Osteoblast (primary cell): ENCODE data around the gene SRC. TPM values are rescaled to one million over a fixed set of nuclear protein-coding genes. Genes with fewer than 3 reads are reported as not detected.

ENCODE experiments used
- DNase-seq: peaks from one replicate; pipeline ENCODE4 v3.0.0; 2011; ENCODE audit warnings: low spot score, mixed read lengths; ENCODE audit not compliant: insufficient read length; ENCODE audit errors: missing footprints
- H2AFZ ChIP-seq: 2 replicates; pipeline ENCODE4 v1.6.0; 2011; ENCODE audit warnings: mild to moderate bottlenecking, low read length
- H3K27ac ChIP-seq: 2 replicates; pipeline ENCODE4 v1.5.1; 2011; ENCODE audit warnings: mild to moderate bottlenecking, low read depth, low read length, moderate library complexity
- H3K27me3 ChIP-seq: 2 replicates; pipeline ENCODE4 v1.6.0; 2012; ENCODE audit warnings: mild to moderate bottlenecking, control low read depth, inconsistent platforms, low read length, moderate library complexity; ENCODE audit not compliant: insufficient read depth
- H3K36me3 ChIP-seq: 2 replicates; pipeline ENCODE4 v1.5.1; 2011; ENCODE audit warnings: mild to moderate bottlenecking, low read length, control low read depth, moderate library complexity; ENCODE audit not compliant: insufficient read depth
- H3K4me1 ChIP-seq: 2 replicates; pipeline ENCODE4 v1.5.1; 2011; ENCODE audit warnings: mild to moderate bottlenecking, low read length, control low read depth, moderate library complexity; ENCODE audit not compliant: insufficient read depth
- H3K4me2 ChIP-seq: 2 replicates; pipeline ENCODE4 v1.6.0; 2011; ENCODE audit warnings: mild to moderate bottlenecking, low read length; ENCODE audit not compliant: insufficient read depth
- H3K4me3 ChIP-seq: fragments of 200-600 bp; sonication (generic); 3 replicates; pipeline ENCODE4 v1.5.1; 2012; ENCODE audit warnings: mild to moderate bottlenecking, low read length, inconsistent platforms; ENCODE audit not compliant: insufficient read depth
- H3K79me2 ChIP-seq: 2 replicates; pipeline ENCODE4 v1.6.0; 2012; ENCODE audit warnings: mild to moderate bottlenecking, low read length, control low read depth, inconsistent platforms; ENCODE audit not compliant: insufficient read depth
- H3K9me3 ChIP-seq: 2 replicates; pipeline ENCODE4 v1.5.1; 2011; ENCODE audit warnings: low read depth, low read length, control low read depth
- H4K20me1 ChIP-seq: 2 replicates; pipeline ENCODE4 v1.6.0; 2012; ENCODE audit warnings: mild to moderate bottlenecking, low read length, control low read depth; ENCODE audit not compliant: insufficient read depth
- CTCF ChIP-seq: IDR thresholded peaks from 2 replicates; pipeline ENCODE4 v1.5.1; 2011; ENCODE audit warnings: mild to moderate bottlenecking, low read depth, low read length, moderate library complexity; ENCODE audit errors: extremely low read depth
- total RNA-seq: library from RNA; depleted of rRNA; stranded (reverse); fragments of >200 nt; gene quantifications from 2 replicates; pipeline ENCODE4 v1.2.3, GENCODE V29; 2012

The SRC gene
- total RNA-seq, 1 donor: 22.4 TPM

DNA sequence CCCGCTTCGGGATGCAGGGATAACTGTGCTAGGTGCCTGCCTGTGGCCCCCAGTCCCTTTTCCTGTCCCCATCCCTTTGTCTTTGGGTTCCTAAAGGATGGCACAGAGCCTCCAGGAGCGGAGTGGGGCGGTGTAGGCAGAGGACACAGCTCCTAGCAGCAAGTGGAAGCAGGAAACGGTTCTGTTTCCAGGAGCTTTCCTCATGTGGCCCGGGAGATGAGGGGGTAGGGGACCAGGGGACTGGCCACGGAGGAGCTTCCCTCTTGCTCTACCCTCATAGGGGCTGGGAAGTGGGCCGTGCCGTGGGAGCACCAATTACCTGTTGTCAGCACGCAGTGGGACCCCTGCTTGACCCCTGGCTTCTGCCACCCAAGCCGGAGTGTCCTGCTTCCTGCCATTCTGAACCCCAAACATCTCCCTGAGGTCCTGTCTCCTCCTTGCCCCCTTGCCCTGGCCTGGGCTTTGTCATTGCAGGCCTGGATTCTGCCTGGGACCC, 76.9 kb downstream of the SRC start:
- Histone ChIP-seq H3K4me1 (no peaks in the 10 kb centered on the region), H3K36me3 (no peaks in the 10 kb centered on the region), H2AFZ (no peak overlapping the region), H3K9me3 (no peaks in the 10 kb centered on the region), H3K4me3 (no peak overlapping the region), H3K79me2 (no peaks in the 10 kb centered on the region), H3K4me2 (no peak overlapping the region), H3K27ac (no peak overlapping the region), H3K27me3 (peaks cover 81% of the 10 kb centered on the region), H4K20me1 (no peaks in the 10 kb centered on the region)
- no peak for DNase-seq
- TF ChIP-seq CTCF: no peak

DNA sequence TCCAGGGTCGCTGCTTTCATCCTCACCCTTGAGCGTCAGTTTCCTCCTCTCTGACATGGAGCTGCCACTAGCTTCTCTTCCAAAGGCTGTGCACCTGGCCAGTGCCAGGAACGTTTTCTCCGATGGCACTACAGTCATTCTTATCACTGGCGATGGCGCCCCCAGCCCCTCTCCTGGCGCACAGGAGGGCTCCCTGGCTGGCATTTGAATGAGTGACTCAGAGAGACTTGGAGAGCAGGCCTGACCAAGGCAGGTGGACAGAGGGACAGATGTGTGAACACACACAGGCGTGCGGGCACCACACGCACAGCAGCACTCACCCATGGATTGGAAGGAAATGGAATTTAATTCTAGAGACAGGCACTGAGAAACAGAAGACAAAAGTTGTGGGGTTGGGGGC, 77.6 kb downstream of the SRC start:
- Histone ChIP-seq H4K20me1 (no peaks in the 10 kb centered on the region), H3K36me3 (no peaks in the 10 kb centered on the region), H2AFZ (no peak overlapping the region), H3K4me1 (no peaks in the 10 kb centered on the region), H3K27me3 (peaks cover 84% of the 10 kb centered on the region), H3K4me3 (no peak overlapping the region), H3K27ac (no peak overlapping the region), H3K9me3 (no peaks in the 10 kb centered on the region), H3K4me2 (no peak overlapping the region), H3K79me2 (no peaks in the 10 kb centered on the region)
- DNase-seq: no peak
- TF ChIP-seq CTCF: no peak

DNA sequence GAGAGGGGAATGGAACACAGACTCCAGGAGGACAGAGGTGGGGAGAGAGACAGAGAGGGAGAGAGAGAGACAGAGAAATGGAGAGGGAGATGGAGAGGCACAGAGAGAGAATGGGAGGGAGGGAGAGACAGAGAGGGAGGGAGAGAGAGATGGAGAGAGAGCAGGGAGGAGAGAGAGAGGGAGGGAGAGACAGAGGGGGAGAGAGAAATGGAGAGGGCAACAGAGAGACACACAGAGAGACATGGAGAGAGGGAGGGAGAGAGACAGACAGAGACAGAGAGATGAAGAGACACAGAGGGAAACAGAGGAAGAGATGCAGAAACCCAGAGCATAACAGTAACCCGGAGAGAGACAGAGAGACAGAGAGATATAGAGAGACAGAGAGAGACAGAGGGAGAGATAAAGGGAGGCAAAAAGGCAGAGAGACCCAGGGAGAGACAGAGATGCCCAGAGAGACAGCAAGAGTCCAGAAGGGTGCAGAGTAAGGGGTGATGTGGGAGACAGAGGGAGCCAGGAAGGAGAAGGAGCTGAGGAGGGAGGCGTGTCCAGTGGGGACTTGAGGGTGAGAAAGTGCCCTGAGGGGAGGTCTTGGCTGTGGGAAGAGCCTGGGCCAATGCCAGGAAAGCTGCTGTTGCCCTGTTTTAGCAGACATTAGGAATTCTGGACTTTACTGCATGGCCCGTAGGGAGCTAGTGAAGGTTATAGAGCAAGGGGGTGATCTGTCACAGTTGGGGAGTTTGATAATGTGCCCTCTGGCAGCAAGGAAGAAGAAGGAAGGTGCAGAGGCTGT, 78.3 kb downstream of the SRC start:
- TF ChIP-seq CTCF: no peak
- DNase-seq: no peak
- Histone ChIP-seq H3K27me3 (peaks cover 84% of the 10 kb centered on the region), H4K20me1 (peaks cover 4% of the 10 kb centered on the region), H3K79me2 (no peaks in the 10 kb centered on the region), H2AFZ (no peak overlapping the region), H3K4me1 (no peaks in the 10 kb centered on the region), H3K9me3 (no peaks in the 10 kb centered on the region), H3K27ac (no peak overlapping the region), H3K4me3 (no peak overlapping the region), H3K4me2 (no peak overlapping the region), H3K36me3 (no peaks in the 10 kb centered on the region)

- DNase-seq: no peak
Observed at GRCh38 chr20:37425103-37425625, 79.2 kb downstream of the SRC start.

More at GRCh38 chr20:37425103-37425625, 79.2 kb downstream of the SRC start:
- no peak overlapping the region for H3K4me2 ChIP-seq
- no peaks in the 10 kb centered on the region for H3K79me2 ChIP-seq
- H4K20me1 ChIP-seq: peaks cover 4% of the 10 kb centered on the region
- no peak overlapping the region for H3K27ac ChIP-seq
- no peaks in the 10 kb centered on the region for H3K36me3 ChIP-seq
- no peaks in the 10 kb centered on the region for H3K9me3 ChIP-seq
- no peak for TF ChIP-seq CTCF
- H2AFZ ChIP-seq: no peak overlapping the region
- H3K4me3 ChIP-seq: no peak overlapping the region
- no peaks in the 10 kb centered on the region for H3K4me1 ChIP-seq
- peaks cover 75% of the 10 kb centered on the region for H3K27me3 ChIP-seq
